Brain microvascular endothelial cell (primary cell): ENCODE data around the gene TMEM120B.

ENCODE experiments used
- DNase-seq: peaks from one replicate; pipeline ENCODE4 v3.0.0-alpha.2; 2020
- H3K27ac ChIP-seq: fragments of 250-450 bp; sonication (Bioruptor Pico); 2 replicates; pipeline ENCODE4 v1.5.1; 2020; ENCODE audit warnings: mild to moderate bottlenecking, moderate library complexity
- H3K27me3 ChIP-seq: fragments of 250-450 bp; sonication (Bioruptor Pico); replicated peaks from 2 replicates; pipeline ENCODE4 v1.5.1; 2020; ENCODE audit warnings: mild to moderate bottlenecking
- H3K36me3 ChIP-seq: fragments of 250-450 bp; sonication (Bioruptor Pico); replicated peaks from 2 replicates; pipeline ENCODE4 v1.5.1; 2020; ENCODE audit warnings: mild to moderate bottlenecking
- H3K4me3 ChIP-seq: 2 replicates; pipeline ENCODE4 v1.5.1; 2011; ENCODE audit warnings: low read depth, mild to moderate bottlenecking, control low read depth, low read length, moderate library complexity
- in situ Hi-C: cut with HindIII; loops from 2 replicates; pipeline ENCODE4 v1.10.0; 2017; ENCODE audit warnings: low sequenced_read_pairs, low pct_ligation_motif_present
- TF ChIP-seq, protein P1 (sequence below): IDR thresholded peaks from 2 replicates; pipeline ENCODE4 v1.5.1; 2011; ENCODE audit warnings: low read depth, mild to moderate bottlenecking, moderate library complexity, low read length, control low read depth, inconsistent platforms; ENCODE audit errors: missing control alignments

TMEM120B gene

DNA sequence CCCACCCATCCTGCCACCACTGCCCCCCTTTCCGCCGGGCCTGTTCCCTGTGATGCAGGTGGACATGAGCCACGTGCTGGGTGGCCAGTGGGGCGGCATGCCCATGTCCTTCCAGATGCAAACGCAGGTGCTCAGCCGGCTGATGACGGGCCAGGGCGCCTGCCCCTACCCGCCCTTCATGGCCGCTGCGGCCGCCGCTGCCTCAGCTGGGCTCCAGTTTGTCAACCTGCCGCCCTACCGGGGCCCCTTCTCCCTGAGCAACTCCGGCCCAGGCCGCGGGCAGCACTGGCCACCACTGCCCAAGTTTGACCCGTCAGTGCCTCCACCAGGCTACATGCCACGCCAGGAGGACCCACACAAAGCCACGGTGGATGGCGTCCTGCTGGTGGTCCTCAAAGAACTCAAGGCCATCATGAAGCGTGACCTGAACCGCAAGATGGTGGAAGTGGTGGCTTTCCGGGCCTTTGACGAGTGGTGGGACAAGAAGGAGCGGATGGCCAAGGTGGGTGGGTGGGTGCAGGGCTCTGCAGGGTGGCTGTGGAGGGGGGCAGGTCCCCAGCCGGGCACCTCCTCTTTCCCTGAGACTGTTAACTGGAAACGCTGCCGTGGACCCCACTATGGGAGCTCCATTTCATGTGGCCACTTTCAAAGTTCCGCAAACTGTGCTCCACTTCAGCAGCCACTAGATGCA is 102.0 kb downstream of the TMEM120B start:
- H3K36me3 ChIP-seq = peaks cover 76% of the 10 kb centered on the region
- H3K4me3 ChIP-seq = no peak overlapping the region
- in situ Hi-C loops = no loop called here
- no peak overlapping the region for H3K27ac ChIP-seq
- H3K27me3 ChIP-seq = no peaks in the 10 kb centered on the region
- TF ChIP-seq, protein P1, sequence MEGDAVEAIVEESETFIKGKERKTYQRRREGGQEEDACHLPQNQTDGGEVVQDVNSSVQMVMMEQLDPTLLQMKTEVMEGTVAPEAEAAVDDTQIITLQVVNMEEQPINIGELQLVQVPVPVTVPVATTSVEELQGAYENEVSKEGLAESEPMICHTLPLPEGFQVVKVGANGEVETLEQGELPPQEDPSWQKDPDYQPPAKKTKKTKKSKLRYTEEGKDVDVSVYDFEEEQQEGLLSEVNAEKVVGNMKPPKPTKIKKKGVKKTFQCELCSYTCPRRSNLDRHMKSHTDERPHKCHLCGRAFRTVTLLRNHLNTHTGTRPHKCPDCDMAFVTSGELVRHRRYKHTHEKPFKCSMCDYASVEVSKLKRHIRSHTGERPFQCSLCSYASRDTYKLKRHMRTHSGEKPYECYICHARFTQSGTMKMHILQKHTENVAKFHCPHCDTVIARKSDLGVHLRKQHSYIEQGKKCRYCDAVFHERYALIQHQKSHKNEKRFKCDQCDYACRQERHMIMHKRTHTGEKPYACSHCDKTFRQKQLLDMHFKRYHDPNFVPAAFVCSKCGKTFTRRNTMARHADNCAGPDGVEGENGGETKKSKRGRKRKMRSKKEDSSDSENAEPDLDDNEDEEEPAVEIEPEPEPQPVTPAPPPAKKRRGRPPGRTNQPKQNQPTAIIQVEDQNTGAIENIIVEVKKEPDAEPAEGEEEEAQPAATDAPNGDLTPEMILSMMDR = no peak
- DNase-seq = no peak

DNA sequence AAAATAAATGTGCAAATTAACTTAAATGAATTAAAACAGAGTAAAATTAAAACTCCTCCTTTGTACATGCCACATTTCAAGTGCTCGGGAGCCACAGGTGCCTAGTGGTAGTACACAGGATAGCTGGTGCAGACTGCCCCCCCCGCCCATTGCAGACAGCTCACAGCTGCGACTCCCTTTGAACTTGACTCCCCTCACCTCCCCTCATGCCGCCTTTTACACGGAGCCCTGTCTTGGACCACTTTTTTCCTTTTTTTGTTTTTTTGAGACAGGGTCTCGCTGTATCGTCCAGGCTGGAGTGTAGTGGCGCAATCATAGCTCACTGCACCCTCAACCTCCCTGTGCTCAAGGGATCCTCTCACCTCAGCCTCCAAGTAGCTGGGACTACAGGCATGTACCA is 102.7 kb downstream of the TMEM120B start:
- Histone ChIP-seq H3K36me3 (peaks cover 76% of the 10 kb centered on the region), H3K4me3 (no peak overlapping the region), H3K27me3 (no peaks in the 10 kb centered on the region), H3K27ac (no peak overlapping the region)
- TF ChIP-seq, protein P1 = no peak
- in situ Hi-C loops = no loop called here
- DNase-seq = no peak

DNA sequence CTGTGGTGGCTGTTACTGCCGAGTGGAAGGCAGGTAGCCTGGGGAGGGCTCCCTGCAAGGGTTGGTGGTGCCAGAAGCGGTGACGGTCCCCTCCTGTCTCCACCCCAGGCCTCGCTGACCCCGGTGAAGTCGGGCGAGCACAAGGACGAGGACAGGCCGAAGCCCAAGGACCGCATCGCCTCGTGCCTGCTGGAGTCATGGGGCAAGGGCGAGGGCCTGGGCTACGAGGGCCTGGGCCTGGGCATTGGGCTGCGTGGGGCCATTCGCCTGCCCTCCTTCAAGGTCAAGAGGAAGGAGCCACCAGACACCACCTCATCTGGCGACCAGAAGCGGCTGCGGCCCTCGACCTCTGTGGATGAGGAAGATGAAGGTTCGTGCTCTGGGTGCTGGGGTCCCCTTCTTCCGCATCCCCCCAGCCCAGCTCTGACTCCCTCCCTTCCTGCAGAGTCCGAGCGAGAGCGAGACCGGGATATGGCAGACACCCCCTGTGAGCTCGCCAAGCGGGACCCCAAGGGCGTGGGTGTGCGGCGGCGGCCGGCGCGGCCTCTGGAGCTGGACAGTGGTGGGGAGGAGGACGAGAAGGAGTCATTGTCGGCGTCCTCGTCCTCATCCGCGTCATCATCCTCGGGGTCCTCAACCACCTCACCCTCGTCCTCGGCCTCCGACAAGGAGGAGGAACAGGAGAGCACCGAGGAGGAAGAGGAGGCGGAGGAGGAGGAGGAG is 104.5 kb downstream of the TMEM120B start:
- Histone ChIP-seq H3K4me3 (no peak overlapping the region), H3K36me3 (peaks cover 74% of the 10 kb centered on the region), H3K27me3 (no peaks in the 10 kb centered on the region), H3K27ac (no peak overlapping the region)
- in situ Hi-C loops = no loop called here
- DNase-seq = no peak
- TF ChIP-seq, protein P1 = no peak

DNA sequence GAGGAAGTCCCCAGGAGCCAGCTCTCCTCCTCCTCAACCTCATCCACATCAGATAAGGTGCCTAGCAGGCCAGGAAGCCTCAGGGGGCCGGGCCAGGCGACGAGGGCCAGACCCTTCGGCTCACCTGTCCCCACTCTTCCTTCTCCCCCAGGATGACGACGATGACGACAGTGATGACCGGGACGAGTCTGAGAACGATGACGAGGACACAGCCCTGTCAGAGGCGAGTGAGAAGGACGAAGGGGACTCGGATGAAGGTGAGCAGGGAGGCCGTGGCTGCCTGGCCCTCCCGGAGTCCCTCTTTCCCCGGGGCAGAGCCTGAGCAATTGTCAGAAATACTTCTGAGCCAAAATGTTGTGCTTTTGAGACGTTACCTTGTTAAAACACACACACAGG is 105.1 kb downstream of the TMEM120B start:
- TF ChIP-seq, protein P1 = no peak
- peaks cover 79% of the 10 kb centered on the region for H3K36me3 ChIP-seq
- no peak overlapping the region for H3K4me3 ChIP-seq

DNA sequence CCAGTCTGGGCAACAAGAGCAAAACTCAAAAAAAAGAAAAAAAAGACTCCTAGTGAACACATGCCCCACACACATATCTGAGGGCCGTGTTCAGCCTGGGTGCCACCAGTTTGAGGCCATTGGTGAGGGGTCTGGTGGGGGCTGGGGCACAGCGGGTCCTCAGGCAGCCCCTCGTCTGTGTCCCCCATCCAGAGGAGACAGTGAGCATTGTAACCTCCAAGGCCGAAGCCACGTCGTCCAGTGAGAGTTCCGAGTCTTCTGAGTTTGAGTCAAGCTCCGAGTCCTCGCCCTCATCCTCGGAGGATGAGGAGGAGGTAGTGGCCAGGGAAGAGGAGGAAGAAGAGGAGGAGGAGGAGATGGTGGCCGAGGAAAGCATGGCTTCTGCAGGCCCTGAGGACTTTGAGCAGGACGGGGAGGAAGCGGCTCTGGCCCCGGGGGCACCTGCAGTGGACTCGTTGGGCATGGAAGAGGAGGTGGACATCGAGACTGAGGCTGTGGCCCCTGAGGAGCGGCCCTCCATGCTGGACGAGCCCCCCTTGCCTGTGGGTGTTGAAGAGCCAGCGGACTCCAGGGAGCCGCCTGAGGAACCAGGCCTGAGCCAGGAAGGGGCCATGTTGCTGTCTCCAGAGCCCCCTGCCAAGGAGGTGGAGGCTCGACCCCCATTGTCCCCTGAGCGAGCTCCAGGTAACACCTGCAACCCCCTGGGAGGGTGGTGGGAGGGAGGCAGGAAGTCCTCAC is 106.8 kb downstream of the TMEM120B start:
- Histone ChIP-seq H3K27ac (no peak overlapping the region), H3K4me3 (no peak overlapping the region), H3K36me3 (peaks cover 82% of the 10 kb centered on the region), H3K27me3 (no peaks in the 10 kb centered on the region)
- in situ Hi-C loops = no loop called here
- no peak for DNase-seq
- TF ChIP-seq, protein P1 = no peak

More for the DNA sequence above, 105.1 kb downstream of the TMEM120B start:
- no peak for DNase-seq
- Histone ChIP-seq H3K27me3 (no peaks in the 10 kb centered on the region), H3K27ac (no peak overlapping the region)
- in situ Hi-C loops = no loop called here
